ENCODE data around the gene SIGLEC12.
"Not testable (repeated sequence)": the region's sequence is repeated elsewhere in the genome, so short reads cannot be mapped to it uniquely, and the experiment has no call there.

SIGLEC12 gene

DNA sequence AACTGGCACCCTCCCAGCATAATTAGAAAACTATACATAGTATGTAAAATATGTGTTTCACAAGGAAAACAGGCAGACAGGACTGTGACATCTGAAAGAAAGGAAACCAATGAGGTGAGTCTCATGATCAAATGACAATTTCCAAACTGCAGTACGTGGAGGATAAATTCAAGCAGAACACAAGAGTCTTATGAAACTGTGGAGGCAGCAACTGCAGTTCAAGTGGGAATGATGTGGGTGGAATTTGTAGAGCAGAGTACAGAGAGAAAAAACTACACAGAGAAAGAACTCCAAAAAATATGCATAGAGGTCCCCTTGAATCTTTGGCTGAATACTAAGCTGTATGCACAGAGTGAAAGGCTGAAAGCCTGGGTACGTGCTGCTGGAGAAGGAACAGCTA, 20.2 kb upstream of the SIGLEC12 start:
- no peak for DNase-seq

GRCh38 chr19:51521357-51521756, 19.8 kb upstream of the SIGLEC12 start:
- no peak for DNase-seq

DNA sequence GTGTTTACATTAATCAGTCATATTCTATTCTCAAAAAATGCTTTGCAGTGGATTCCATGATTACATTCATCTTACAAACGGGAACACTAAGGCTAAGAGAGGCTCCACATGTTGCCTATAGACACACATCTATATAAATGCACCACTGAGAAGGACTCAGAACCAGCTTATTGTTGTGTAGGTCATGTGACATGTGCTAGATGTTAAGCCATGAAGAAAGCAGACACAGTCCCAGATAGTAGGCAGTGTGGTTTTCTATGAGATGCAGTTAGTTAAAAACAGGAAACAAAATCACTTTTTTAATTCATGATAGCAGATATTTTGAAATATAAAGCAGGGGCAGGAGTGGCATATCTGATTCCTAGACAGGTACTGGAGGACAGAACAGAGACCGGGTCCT, 19.1 kb upstream of the SIGLEC12 start:
- no peak for DNase-seq

GRCh38 chr19:51514866-51515481, 13.4 kb upstream of the SIGLEC12 start:
- DNase-seq, result no peak

- DNase-seq, result no peak
Observed at GRCh38 chr19:51513968-51514367, 12.4 kb upstream of the SIGLEC12 start.

DNA sequence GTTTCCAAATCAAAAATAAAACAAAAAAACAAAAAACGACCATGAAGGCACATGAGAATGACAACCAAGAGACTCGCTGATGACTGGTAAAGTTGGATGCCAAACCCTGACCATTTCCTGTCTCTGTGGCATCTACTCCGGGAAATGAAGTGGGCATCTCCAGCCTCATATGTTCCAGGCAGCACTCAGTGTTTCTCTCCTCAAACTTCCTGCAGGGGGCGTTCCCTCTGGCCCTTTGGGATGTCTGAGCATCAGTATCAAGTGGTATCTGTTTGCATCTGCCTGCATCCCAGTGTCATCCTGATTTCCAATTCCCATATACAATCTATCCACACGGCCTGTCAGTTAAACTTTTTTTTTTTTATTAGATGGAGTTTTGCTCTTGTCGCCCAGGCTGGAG, 9.8 kb upstream of the SIGLEC12 start:
- no peak for DNase-seq

GRCh38 chr19:51509823-51510660, 8.4 kb upstream of the SIGLEC12 start:
- DNase-seq, result no peak

- no peak for DNase-seq
Observed at GRCh38 chr19:51508059-51508733, 6.6 kb upstream of the SIGLEC12 start.

DNA sequence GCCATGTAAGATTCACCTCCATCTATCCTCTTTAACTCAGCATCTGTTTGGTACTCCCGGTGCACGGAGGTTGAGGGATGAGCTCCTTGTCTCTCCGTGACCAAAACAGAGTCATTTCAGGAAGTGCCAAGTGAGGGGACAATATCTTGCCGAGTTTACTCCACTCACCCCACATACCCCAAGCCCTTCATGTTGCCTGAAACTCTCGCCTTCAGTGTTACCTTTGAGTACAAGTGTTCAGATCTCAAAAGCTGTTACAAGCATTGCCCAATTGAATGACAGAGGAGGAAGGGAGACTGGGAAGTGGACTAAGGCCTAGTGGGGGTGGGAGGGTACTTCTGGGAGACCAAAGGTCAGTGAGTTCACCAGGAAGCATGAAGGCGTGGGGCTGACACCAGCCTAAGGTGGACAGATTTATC, 6.0 kb upstream of the SIGLEC12 start:
- no peak for DNase-seq

DNA sequence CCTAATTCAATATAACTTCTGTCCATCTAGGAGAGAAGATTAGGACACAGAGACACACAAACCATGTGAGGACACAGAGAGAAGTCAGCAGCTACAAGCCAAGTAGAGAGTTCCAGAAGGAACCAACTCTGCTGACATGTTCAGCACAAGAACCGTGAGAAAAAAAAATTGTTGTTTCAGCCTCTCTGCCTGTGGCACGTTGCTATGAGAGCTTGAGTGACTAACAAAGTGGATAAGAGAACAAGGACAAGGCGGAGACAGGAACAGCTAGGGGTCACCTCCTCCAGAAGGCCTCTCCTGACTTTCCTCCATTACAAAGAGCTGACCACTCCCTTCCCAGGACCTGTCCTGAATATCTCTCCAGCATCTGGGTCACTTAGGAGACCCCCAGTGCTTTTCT, 5.6 kb upstream of the SIGLEC12 start:
- DNase-seq, result no peak

- no peak for DNase-seq
Observed at GRCh38 chr19:51505904-51506303, 4.3 kb upstream of the SIGLEC12 start.

DNA sequence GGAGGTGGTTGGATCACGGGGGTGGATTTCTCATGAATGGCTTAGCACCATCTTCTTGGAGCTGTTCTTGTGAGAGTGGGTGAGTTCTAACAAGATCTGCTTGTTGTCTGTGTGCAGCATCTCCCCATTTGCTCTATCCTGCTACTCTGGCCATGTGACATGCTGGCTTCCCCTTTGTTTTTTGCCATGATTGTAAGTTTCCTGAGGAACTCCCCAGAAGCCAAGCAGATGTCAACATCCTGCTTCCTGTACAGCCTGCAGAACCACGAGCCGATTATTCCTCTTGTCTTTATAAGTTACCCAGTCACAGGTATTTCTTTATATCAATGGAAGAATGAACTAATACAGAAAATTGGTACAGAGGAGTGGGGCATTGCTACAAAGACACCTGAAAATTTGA, 2.3 kb upstream of the SIGLEC12 start:
- DNase-seq, result no peak

GRCh38 chr19:51503286-51503817, 1.8 kb upstream of the SIGLEC12 start:
- DNase-seq, result no peak

DNA sequence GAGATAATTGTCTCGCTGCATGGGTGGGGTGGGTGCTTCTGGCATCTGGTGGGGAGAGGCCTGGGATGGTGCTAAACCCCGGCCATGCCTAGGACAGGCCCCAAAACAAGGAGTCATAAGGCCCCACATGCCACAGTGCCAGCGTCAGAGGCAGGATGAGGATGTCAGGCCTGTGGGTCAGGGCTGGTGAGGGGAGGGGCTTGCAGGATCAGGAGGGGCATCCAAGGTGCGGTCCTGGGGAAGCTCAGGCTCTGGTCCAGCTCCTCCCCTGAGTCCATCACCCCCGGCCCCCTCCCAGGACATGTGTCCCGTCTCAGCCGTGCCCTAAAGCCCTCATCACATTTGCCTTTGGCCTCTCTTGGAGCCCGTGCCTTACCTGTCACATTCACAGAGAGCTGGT, 669 bp downstream of the SIGLEC12 start:
- not testable (repeated sequence) for DNase-seq

DNA sequence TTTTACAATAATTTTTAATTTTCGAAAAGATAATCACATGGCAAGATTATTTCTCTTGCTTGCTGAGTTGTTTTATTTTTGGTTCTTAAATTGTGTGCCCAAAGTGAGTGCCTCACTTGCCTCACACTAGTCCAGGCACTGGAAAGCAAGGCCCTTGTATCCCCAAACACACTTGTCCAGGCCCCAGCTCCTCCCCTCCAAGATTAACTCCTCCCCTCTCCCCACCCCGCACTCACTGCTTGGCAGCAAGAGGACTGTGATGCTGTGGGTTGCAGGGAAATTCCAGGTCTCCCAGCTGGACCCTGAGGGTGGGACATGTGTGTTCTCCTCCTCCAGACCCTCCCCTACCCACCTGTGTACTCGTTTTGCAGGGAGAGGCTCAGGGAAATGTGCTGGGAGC, 3.9 kb downstream of the SIGLEC12 start:
- DNase-seq, result no peak

DNA sequence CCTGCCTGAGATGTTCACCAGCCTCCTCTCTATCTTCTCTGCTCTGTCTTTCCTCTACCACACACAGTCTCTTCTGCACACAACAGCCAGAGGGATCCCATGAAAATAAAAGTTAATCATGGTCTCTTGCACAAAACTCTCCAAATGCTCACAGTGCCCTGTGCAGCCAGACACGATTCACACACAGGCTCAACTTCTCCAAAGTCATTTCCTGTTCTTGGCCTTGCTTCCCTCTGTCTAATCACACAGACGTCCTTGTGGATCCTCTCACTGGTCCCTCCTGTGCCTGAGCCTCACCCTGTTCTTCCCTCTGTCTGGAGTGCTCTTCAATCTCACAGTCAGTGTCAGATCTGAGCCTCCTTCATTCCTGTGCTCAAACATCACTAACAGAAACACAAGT, 7.8 kb downstream of the SIGLEC12 start:
- no peak for DNase-seq

GRCh38 chr19:51491586-51491985, 10.0 kb downstream of the SIGLEC12 start:
- DNase-seq, result no peak

GRCh38 chr19:51490676-51491075, 10.9 kb downstream of the SIGLEC12 start:
- DNase-seq, result no peak

GRCh38 chr19:51489113-51489512, 12.5 kb downstream of the SIGLEC12 start:
- DNase-seq, result no peak

GRCh38 chr19:51488491-51488890, 13.1 kb downstream of the SIGLEC12 start:
- no peak for DNase-seq

- DNase-seq, result no peak
Observed at GRCh38 chr19:51485960-51486660, 15.5 kb downstream of the SIGLEC12 start.

DNA sequence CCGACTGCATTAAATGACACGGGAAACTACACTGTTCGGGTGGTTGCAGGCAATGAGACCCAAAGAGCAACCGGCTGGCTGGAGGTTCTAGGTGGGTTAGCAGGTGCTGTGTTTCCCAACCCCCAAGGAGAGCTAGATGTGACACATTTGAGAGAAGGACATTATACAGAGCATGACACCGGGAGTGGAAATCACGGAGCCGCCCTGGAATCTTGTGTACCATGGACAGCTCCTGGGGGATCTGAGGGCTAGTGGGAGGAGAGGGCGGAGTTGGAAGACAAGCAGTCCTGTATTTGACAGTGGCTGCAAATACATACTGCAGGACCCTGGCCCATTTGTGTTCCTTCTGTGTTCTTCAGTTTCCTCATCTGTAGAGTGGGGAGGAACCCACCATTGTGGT, 21.0 kb downstream of the SIGLEC12 start:
- no peak for DNase-seq

Data from NCI-H524 treated with DMSO at 0.1 percent for 48 hours (cell line).